Activated CD4-positive, alpha-beta T cell treated with anti-CD3 and anti-CD28 coated beads, Interleukin-2, amount 10 ng/mL, durations not matched to agents 7 days and 5 days (primary cell): Measurements from ENCODE around the gene CETN1. TPM values are rescaled to one million over a fixed set of nuclear protein-coding genes. Genes with fewer than 3 reads are reported as not detected.

Source experiments
- CTCF ChIA-PET: fragments of 350-600 bp; sonication (Branson Sonifier 250); formaldehyde crosslinking; loops from one replicate; lab custom pipeline; 2021; ENCODE audit warnings: antibody characterized with exemption; lab: Charles Lee
- POLR2A ChIA-PET: fragments of 350-600 bp; sonication (Branson Sonifier 250); formaldehyde crosslinking; loops from one replicate; lab custom pipeline; 2021; ENCODE audit warnings: antibody characterized with exemption; lab: Charles Lee
- DNase-seq: peaks from one replicate; pipeline ENCODE4 v3.0.0-alpha.2; 2020
- H3K27ac Mint-ChIP-seq: one replicate; pipeline ENCODE4 v1.8.0; 2021; ENCODE audit warnings: mild to moderate bottlenecking, moderate library complexity, mixed read lengths
- H3K27me3 Mint-ChIP-seq: one replicate; pipeline ENCODE4 v1.8.0; 2021; ENCODE audit warnings: mixed read lengths
- H3K36me3 Mint-ChIP-seq: one replicate; pipeline ENCODE4 v1.8.0; 2021; ENCODE audit warnings: low read depth, mixed read lengths
- H3K4me1 Mint-ChIP-seq: one replicate; pipeline ENCODE4 v1.8.0; 2021; ENCODE audit warnings: mixed read lengths
- H3K4me3 Mint-ChIP-seq: one replicate; pipeline ENCODE4 v1.8.0; 2021; ENCODE audit warnings: mild to moderate bottlenecking, moderate library complexity, mixed read lengths
- H3K9me3 Mint-ChIP-seq: one replicate; pipeline ENCODE4 v1.8.0; 2021; ENCODE audit warnings: mixed read lengths
- total RNA-seq, 2 experiments: library from RNA; stranded (reverse); gene quantifications; one replicate each; pipeline ENCODE4 v1.2.3, GENCODE V29; 2021

The CETN1 gene
- total RNA-seq, 2 experiments from 2014 or later: not detected

- CTCF ChIA-PET: interaction anchor here (0.6 to 2.2 kb wide), 5 partner anchors 9 to 472 kb away, joined by 3 to 9 read pairs (median 5); no protein-coding TSS in a partner anchor
- no peaks in the 10 kb centered on the region for H3K9me3 Mint-ChIP-seq
- no peak overlapping the region for H3K27ac Mint-ChIP-seq
These were observed 37.9 kb downstream of the CETN1 start for GRCh38 chr18:617970-618504.

GRCh38 chr18:618618-619017 is 38.4 kb downstream of the CETN1 start:
- CTCF ChIA-PET: interaction anchor here (1.0 to 2.2 kb wide), 3 partner anchors 9 to 223 kb away, joined by 3 to 9 read pairs (median 5); no protein-coding TSS in a partner anchor
- no peak overlapping the region for H3K27ac Mint-ChIP-seq
- H3K36me3 Mint-ChIP-seq: no peaks in the 10 kb centered on the region
- POLR2A ChIA-PET: no interaction called here
- H3K4me1 Mint-ChIP-seq: no peaks in the 10 kb centered on the region
- no peak for DNase-seq
- H3K4me3 Mint-ChIP-seq: no peak overlapping the region
- peaks cover 16% of the 10 kb centered on the region for H3K27me3 Mint-ChIP-seq
- H3K9me3 Mint-ChIP-seq: no peaks in the 10 kb centered on the region

More at GRCh38 chr18:617970-618504, 37.9 kb downstream of the CETN1 start:
- DNase-seq: no peak
- Mint-ChIP-seq H3K27me3 (peaks cover 16% of the 10 kb centered on the region), H3K4me3 (no peak overlapping the region), H3K36me3 (no peaks in the 10 kb centered on the region), H3K4me1 (no peaks in the 10 kb centered on the region)
- POLR2A ChIA-PET: no interaction called here

- H3K4me3 Mint-ChIP-seq: no peak overlapping the region
- no peaks in the 10 kb centered on the region for H3K4me1 Mint-ChIP-seq
- CTCF ChIA-PET: no interaction called here
- no peaks in the 10 kb centered on the region for H3K9me3 Mint-ChIP-seq
- H3K27ac Mint-ChIP-seq: no peak overlapping the region
- peaks cover 19% of the 10 kb centered on the region for H3K27me3 Mint-ChIP-seq
- no peak for DNase-seq
- no peaks in the 10 kb centered on the region for H3K36me3 Mint-ChIP-seq
- POLR2A ChIA-PET: no interaction called here
These were observed 41.3 kb downstream of the CETN1 start for GRCh38 chr18:621291-622043.

- no peaks in the 10 kb centered on the region for H3K9me3 Mint-ChIP-seq
- H3K4me1 Mint-ChIP-seq: no peaks in the 10 kb centered on the region
- DNase-seq: no peak
- ChIA-PET CTCF (no interaction called here), POLR2A (no interaction called here)
- peaks cover 21% of the 10 kb centered on the region for H3K27me3 Mint-ChIP-seq
- no peak overlapping the region for H3K27ac Mint-ChIP-seq
- no peak overlapping the region for H3K4me3 Mint-ChIP-seq
- H3K36me3 Mint-ChIP-seq: no peaks in the 10 kb centered on the region
These were observed 42.1 kb downstream of the CETN1 start for GRCh38 chr18:622289-622688.

GRCh38 chr18:623761-624620 is 43.8 kb downstream of the CETN1 start:
- peak; percentile 78 for DNase-seq
- no peak overlapping the region for H3K4me3 Mint-ChIP-seq
- ChIA-PET POLR2A (no interaction called here), CTCF (interaction anchor here (0.5 to 2.1 kb wide), 17 partner anchors 9 to 478 kb away, joined by 3 to 9 read pairs (median 3); no protein-coding TSS in a partner anchor)
- no peaks in the 10 kb centered on the region for H3K9me3 Mint-ChIP-seq
- H3K4me1 Mint-ChIP-seq: no peaks in the 10 kb centered on the region
- H3K27ac Mint-ChIP-seq: no peak overlapping the region
- no peaks in the 10 kb centered on the region for H3K36me3 Mint-ChIP-seq
- H3K27me3 Mint-ChIP-seq: peaks cover 18% of the 10 kb centered on the region

- Mint-ChIP-seq H3K4me3 (no peak overlapping the region), H3K9me3 (no peaks in the 10 kb centered on the region), H3K4me1 (no peaks in the 10 kb centered on the region), H3K27me3 (peaks cover 16% of the 10 kb centered on the region), H3K27ac (no peak overlapping the region), H3K36me3 (no peaks in the 10 kb centered on the region)
- ChIA-PET CTCF (interaction anchor here (0.7 kb wide), 1 partner anchor 8 kb away, joined by 3 read pairs; no protein-coding TSS in a partner anchor), POLR2A (no interaction called here)
- no peak for DNase-seq
These were observed 47.1 kb downstream of the CETN1 start for GRCh38 chr18:627231-627630.

- peak overlapping the region; percentile 50 for H3K27ac Mint-ChIP-seq
- POLR2A ChIA-PET: no interaction called here
- no peak overlapping the region for H3K4me3 Mint-ChIP-seq
- H3K27me3 Mint-ChIP-seq: peaks cover 15% of the 10 kb centered on the region
- H3K9me3 Mint-ChIP-seq: no peaks in the 10 kb centered on the region
- no peaks in the 10 kb centered on the region for H3K4me1 Mint-ChIP-seq
- no peaks in the 10 kb centered on the region for H3K36me3 Mint-ChIP-seq
- no peak for DNase-seq
- CTCF ChIA-PET: no interaction called here
These were observed 49.3 kb downstream of the CETN1 start for GRCh38 chr18:629269-630150.

GRCh38 chr18:631560-631959 is 51.4 kb downstream of the CETN1 start:
- CTCF ChIA-PET: interaction anchor here (0.9 to 1.4 kb wide), 3 partner anchors 10 to 208 kb away, joined by 3 to 4 read pairs (median 3); partner anchors contain the start of gene ENOSF1
- no peaks in the 10 kb centered on the region for H3K9me3 Mint-ChIP-seq
- H3K4me3 Mint-ChIP-seq: no peak overlapping the region
- POLR2A ChIA-PET: no interaction called here
- H3K27me3 Mint-ChIP-seq: peaks cover 9% of the 10 kb centered on the region
- no peak for DNase-seq
- H3K4me1 Mint-ChIP-seq: no peaks in the 10 kb centered on the region
- no peak overlapping the region for H3K27ac Mint-ChIP-seq
- H3K36me3 Mint-ChIP-seq: no peaks in the 10 kb centered on the region

Other genes with a start within 250 kb of the CETN1 start
- gene COLEC12, start 79.7 kb upstream of the CETN1 start, total RNA-seq: not detected
- not detected for gene CLUL1, start 16.6 kb downstream of the CETN1 start, total RNA-seq
- gene TYMS, start 77.3 kb downstream of the CETN1 start, total RNA-seq: 100 to 1,000 TPM; 421 to 478 TPM
- gene ENOSF1, start 132.2 kb downstream of the CETN1 start, total RNA-seq: 10 to 100 TPM; 67.2 to 70.3 TPM
- gene YES1, start 231.9 kb downstream of the CETN1 start, total RNA-seq: 10 to 100 TPM in 1 of 2 experiments, 1 to 10 TPM in 1; 9.2 to 10.1 TPM